ENCODE measurements around the gene SESN1.

DNA sequence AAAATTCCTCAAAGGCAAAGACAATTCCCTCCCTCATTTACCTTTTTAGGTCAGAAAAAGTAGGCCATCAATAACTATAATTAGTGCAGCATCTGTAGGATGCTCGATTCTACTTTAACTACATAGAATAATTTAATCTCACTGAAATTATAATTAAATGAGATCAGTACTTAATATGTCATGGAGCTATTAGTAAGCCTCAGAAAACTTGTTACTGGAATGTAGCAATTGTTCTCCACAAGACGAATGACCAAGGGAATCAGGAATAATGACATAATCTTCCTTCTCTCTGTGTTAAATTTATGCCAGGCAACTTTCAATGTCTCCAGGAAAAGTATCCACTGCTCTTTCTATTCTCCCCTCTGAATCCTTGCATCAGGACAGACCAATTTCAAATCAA, 34.1 kb downstream of the SESN1 start:
- TF ChIP-seq POLR2A (IDR thresholded peaks at IDR 0.05; ENCODE audit: low read depth, low read length) (no peak), POLR2AphosphoS5 (IDR thresholded peaks at IDR 0.05; ENCODE audit: low read depth, low read length) (no peak), TAF1 (IDR thresholded peaks at IDR 0.05; ENCODE audit: borderline replicate concordance, low read depth, low read length) (no peak)

All from GM12892 (cell line).